ENCODE measurements around the gene HMGA1.
"Not testable (repeated sequence)": the region's sequence is repeated elsewhere in the genome, so short reads cannot be mapped to it uniquely, and the experiment has no call there.

HMGA1 gene

GRCh38 chr6:34263484-34263883 lies 26.8 kb downstream of the HMGA1 start:
- DNase-seq, result not testable (repeated sequence)

DNA sequence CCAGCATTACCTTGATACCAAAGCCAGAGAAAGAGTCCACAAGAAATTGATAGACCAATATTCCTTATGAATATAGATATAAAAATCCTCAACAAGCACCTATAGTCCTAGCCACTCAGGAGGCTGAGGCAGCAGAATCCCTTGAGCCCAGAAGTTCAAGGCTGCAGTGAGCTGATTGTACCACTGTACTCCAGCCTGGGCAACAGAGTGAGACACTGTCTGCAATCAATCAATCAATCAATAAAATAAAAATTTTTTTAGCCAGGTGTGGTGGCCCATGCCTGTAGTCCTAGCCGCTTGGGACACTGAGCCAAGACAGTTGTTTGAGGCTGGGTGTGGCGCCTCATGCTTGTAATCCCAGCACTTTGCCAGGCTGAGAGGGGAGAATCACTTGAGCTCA lies 31.1 kb downstream of the HMGA1 start:
- no peak for DNase-seq

DNA sequence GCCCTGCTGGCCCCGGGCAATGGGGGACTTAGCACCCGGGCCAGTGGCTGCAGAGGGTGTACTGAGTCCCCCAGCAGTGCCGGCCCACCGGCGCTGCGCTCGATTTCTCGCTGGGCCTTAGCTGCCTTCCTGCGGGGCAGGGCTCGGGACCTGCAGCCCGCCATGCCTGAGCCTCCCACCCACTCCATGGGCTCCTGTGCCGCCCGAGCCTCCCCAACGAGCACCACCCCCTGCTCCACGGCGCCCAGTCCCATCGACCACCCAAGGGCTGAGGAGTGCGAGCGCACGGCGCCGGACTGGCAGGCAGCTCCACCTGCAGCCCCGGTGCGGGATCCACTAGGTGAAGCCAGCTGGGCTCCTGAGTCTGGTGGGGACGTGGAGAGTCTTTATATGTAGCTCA lies 32.5 kb downstream of the HMGA1 start:
- DNase-seq, result not testable (repeated sequence)

DNA sequence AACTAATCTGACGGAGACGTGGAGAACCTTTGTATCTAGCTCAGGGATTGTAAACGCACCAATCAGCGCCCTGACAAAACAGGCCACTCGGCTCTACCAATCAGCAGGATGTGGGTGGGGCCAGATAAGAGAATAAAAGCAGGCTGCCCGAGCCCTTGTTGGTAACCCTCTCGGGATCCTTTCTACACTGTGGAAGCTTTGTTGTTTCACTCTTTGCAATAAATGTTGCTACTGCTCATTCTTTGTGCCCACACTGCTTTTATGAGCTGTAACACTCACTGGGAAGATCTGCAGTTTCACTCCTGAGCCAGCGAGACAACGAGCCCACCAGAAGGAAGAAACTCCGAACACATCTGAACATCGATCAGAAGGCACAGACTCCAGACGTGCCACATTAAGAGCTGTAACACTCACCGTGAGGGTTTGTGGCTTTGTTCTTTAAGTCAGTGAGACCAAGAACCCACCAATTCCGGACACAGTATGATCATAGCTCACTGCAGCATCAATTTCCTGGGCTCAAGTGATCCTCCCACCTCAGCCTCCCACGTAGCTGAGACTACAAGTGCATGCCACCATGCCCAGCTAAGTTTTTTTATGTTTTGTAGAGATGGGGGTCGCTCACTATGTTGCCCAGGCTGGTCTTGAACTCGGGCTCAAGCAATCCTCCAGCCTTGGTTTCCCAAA lies 33.1 kb downstream of the HMGA1 start:
- not testable (repeated sequence) for DNase-seq

DNA sequence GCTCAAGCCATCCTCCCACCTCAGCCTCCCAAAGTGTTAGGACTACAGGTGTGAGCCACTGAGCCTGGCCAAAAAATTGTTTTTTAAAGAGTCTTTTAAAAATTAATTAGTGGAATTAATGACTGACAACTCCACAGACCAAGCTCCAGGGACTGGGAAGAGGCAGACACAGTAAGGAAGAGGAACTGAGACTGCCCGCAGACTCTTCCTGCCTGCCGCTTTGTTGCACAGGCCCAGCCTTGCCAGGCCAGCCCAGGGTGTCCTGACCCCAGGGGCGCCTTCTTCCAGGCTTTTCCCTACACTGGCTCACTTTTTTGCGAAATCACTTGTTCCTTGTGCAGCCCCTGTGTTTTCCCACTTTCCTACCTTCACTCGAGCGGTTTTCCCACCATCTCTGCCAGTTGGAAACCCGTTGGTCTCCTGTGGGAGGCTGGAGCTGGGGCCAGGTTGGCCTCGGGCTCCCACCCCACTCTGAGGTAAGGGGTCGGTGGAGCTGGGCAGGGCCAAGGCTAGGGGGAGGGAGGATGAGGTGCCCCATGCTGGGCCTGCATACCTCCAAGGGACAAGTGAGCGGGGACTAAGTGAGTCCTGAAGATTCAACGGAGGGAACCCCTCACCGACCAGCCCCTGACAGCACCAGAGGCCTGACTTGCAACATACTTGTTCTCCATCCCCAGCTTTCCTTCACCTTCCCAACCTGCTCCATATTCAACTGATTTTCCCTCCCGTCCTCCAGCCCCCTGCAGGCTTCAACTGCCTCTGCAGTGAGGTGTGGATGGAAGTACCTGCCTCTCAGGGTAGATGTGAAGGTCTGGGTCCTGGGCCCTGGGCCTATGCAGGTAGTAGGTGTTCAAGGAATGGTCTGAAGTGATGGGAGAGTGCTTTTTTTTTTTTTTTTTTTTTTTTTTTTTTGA lies 35.6 kb downstream of the HMGA1 start:
- DNase-seq, result no peak

DNA sequence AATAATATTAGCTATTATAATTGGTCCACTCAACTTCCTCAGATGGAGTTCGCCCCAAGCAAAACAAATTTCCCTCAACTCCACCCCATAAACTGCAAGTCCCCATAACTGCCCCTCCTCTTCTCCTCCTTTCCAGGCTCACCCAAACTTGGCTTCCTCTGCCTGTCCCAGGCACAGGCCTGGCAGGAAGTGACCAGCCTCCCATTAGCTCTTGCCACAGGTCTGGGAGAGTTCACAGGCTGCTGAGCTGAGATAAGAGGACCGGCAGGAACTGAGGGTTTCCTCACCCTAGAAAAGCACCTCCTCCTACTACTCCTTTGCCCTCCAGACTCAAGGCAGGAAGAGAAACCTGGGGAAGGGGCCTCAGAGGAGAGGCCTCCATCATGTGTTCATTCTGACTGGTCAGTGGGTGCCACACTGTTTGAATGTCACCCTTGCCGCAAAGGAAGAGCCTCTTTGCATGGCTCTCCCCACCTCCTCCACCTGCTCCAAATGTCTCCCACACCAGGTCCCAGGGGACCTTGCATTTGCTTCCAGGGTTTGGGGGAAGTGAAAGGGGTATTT lies 36.7 kb downstream of the HMGA1 start:
- no peak for DNase-seq

GRCh38 chr6:34274129-34274528 lies 37.5 kb downstream of the HMGA1 start:
- DNase-seq, result no peak

- DNase-seq, result no peak
Observed at GRCh38 chr6:34275128-34275804, 38.6 kb downstream of the HMGA1 start.

GRCh38 chr6:34276191-34276590 lies 39.5 kb downstream of the HMGA1 start:
- no peak for DNase-seq

DNA sequence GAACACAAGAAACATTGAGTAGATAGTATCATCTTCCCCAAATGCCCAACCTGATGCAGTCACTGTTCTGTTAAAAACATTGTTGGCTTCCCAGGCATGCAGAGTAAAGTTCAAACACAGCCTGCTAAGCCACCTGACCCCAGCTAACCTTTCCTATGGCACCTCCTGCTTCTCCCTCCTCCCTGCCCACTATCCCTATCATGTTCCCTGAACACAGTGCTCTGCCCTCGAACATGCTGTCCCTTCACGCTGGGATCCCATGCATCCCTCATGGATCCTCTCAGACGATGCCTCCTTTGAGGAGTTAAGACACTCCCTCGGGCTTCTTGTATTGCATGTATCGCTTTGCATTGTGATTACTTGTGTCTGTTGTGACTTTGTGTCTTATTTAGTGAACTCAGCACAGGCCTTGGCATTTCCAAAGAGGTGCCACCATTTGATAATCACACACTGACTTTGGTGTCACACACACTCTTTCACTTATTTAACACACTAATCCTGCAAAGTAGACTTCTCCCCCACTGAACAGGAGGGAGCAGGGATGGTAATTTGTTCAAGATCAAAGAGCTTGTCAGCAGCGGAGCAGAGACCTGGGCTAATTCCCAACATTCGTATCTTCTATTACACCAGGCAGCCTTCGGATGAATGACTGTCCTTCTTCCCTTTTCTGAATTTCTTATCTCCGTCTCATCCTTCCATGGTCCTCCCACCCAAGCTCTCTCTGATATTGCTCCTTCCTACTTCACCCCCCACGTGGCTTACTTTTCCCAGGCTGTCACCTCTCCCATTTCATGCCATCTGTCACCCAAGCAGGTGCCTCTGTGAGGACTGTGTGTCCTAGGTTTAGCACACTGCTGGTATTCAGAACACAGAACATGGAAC lies 40.4 kb downstream of the HMGA1 start:
- no peak for DNase-seq

- no peak for DNase-seq
Observed at GRCh38 chr6:34277763-34278112, 41.1 kb downstream of the HMGA1 start.

- DNase-seq, result no peak
Observed at GRCh38 chr6:34278833-34279232, 42.2 kb downstream of the HMGA1 start.

DNA sequence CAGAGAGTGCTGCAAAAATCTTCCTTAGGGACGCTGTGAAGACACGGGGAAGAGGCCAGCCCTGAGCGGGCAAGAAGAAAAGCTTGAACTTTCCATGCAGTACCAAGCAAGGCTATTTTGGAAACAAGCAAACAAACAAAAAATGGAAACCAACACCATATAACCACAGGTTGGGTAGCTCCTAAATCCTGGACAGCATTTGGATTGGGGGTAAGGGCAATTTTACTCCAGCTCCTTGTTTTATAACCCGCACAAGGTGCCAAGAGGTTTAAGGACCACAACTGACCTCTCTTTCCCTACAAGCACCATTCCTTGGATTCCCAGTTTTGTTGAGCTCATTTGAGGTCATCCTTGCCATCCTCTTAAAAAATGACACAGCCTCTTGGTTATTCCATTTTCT lies 43.5 kb downstream of the HMGA1 start:
- DNase-seq, result no peak

GRCh38 chr6:34281702-34282334 lies 45.1 kb downstream of the HMGA1 start:
- no peak for DNase-seq

- no peak for DNase-seq
Observed at GRCh38 chr6:34284563-34285447, 48.1 kb downstream of the HMGA1 start.

DNA sequence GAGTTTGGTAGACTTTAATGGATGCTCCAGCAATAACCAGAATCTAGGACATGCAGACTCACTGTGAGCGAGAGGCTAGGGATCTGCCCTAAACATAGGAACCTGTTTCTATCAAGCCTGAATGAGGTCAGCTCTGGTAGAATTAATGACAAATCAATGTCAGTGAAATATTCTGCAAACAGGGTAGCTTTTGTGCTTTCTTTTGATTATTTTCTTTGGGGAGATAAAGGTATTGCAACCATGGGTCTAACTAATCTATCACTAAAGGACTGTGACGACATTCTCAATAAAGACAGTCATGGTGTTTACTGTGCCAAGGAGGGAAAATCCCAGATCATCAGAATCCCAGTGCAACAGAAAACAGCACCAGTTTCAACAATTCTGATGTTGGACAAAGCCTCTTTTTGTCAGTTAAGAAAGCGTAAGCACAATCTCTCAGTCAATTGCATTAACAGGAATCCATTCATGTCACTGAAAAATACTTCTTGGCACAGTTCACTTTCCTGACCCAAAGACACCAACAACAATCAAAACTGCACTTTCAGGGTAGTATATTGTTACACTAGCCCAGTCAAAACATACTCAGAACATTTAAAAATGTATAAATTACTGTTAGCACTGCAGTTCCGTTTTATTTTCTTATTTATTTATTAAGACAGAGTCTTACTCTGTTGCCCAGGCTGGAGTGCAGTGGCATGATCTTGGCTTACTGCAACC lies 48.9 kb downstream of the HMGA1 start:
- no peak for DNase-seq

DNA sequence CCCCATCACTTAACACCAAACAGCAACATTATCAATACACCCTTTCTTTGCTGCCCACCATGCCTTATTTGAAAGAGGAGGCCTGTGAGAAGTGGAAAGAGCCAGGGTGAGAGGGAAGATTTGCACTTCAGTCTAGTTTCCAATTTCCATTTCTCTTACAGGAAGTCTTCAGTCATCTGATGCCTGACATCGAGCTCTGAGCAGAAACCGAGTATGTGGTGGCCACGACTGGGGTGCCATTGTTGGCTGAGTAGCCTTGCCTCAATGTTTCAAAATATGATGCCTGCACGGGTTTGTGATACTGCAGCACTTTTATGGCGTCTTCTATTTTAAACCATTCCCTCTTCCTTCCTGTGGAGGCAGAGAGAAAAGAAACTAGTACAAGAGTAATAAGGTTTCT lies 51.9 kb downstream of the HMGA1 start:
- DNase-seq, result no peak

DNA sequence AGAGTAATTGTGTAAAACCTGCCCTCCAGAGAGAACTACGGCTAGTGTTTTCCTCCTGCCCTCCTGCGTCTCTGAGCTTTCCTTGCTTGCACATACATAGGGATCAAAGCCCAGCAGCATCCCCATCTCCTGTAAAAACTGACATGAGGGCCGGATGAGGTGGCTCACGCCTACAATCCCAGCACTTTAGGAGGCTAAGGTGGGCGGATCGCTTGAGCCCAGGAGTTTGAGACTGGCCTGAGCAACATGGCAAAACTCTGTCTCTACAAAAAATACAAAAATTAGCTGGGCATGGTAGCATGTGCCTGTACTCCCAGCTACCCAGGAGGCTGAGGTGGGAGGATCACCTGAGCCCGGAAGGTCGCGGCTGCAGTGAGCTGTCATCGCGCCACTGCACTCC lies 52.5 kb downstream of the HMGA1 start:
- no peak for DNase-seq

GRCh38 chr6:34292954-34293353 lies 56.3 kb downstream of the HMGA1 start:
- DNase-seq, result no peak

- DNase-seq, result no peak
Observed at GRCh38 chr6:34295721-34296120, 59.0 kb downstream of the HMGA1 start.

Measured in activated T-cell treated with anti-CD3 and anti-CD28 coated beads, Interleukin-2, amount 50 U/mL, for 1 hour (primary cell).